ENCODE measurements around the gene ITPR2. TPM values are rescaled to one million over a fixed set of nuclear protein-coding genes. Genes with fewer than 3 reads are reported as not detected.

ITPR2 gene
- total and polyA plus RNA-seq, 2 of the 8 experiments (the other 6 are each of a cell fraction or from before 2014, with no cell fraction given): 4.1 to 48.3 TPM

DNA sequence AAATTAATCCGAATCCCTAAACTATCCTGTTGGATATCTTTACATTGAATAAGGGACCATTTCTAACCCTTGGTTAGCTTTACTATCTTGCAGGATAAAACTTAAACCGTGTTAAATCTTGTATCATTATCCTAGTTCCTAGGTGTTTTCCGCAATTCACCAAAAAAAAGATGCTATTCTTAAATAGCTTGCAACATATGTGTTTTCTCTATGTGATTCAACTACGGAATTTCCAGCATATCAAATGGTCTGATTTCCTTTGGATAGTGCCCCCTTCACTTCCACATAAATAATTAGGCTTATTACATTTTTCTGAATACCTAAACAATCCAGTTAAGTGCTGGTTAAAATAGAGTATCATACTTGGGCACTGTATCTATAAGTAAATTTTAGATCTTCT lies 130.3 kb downstream of the ITPR2 start (continued):
- TF ChIP-seq, protein P1, sequence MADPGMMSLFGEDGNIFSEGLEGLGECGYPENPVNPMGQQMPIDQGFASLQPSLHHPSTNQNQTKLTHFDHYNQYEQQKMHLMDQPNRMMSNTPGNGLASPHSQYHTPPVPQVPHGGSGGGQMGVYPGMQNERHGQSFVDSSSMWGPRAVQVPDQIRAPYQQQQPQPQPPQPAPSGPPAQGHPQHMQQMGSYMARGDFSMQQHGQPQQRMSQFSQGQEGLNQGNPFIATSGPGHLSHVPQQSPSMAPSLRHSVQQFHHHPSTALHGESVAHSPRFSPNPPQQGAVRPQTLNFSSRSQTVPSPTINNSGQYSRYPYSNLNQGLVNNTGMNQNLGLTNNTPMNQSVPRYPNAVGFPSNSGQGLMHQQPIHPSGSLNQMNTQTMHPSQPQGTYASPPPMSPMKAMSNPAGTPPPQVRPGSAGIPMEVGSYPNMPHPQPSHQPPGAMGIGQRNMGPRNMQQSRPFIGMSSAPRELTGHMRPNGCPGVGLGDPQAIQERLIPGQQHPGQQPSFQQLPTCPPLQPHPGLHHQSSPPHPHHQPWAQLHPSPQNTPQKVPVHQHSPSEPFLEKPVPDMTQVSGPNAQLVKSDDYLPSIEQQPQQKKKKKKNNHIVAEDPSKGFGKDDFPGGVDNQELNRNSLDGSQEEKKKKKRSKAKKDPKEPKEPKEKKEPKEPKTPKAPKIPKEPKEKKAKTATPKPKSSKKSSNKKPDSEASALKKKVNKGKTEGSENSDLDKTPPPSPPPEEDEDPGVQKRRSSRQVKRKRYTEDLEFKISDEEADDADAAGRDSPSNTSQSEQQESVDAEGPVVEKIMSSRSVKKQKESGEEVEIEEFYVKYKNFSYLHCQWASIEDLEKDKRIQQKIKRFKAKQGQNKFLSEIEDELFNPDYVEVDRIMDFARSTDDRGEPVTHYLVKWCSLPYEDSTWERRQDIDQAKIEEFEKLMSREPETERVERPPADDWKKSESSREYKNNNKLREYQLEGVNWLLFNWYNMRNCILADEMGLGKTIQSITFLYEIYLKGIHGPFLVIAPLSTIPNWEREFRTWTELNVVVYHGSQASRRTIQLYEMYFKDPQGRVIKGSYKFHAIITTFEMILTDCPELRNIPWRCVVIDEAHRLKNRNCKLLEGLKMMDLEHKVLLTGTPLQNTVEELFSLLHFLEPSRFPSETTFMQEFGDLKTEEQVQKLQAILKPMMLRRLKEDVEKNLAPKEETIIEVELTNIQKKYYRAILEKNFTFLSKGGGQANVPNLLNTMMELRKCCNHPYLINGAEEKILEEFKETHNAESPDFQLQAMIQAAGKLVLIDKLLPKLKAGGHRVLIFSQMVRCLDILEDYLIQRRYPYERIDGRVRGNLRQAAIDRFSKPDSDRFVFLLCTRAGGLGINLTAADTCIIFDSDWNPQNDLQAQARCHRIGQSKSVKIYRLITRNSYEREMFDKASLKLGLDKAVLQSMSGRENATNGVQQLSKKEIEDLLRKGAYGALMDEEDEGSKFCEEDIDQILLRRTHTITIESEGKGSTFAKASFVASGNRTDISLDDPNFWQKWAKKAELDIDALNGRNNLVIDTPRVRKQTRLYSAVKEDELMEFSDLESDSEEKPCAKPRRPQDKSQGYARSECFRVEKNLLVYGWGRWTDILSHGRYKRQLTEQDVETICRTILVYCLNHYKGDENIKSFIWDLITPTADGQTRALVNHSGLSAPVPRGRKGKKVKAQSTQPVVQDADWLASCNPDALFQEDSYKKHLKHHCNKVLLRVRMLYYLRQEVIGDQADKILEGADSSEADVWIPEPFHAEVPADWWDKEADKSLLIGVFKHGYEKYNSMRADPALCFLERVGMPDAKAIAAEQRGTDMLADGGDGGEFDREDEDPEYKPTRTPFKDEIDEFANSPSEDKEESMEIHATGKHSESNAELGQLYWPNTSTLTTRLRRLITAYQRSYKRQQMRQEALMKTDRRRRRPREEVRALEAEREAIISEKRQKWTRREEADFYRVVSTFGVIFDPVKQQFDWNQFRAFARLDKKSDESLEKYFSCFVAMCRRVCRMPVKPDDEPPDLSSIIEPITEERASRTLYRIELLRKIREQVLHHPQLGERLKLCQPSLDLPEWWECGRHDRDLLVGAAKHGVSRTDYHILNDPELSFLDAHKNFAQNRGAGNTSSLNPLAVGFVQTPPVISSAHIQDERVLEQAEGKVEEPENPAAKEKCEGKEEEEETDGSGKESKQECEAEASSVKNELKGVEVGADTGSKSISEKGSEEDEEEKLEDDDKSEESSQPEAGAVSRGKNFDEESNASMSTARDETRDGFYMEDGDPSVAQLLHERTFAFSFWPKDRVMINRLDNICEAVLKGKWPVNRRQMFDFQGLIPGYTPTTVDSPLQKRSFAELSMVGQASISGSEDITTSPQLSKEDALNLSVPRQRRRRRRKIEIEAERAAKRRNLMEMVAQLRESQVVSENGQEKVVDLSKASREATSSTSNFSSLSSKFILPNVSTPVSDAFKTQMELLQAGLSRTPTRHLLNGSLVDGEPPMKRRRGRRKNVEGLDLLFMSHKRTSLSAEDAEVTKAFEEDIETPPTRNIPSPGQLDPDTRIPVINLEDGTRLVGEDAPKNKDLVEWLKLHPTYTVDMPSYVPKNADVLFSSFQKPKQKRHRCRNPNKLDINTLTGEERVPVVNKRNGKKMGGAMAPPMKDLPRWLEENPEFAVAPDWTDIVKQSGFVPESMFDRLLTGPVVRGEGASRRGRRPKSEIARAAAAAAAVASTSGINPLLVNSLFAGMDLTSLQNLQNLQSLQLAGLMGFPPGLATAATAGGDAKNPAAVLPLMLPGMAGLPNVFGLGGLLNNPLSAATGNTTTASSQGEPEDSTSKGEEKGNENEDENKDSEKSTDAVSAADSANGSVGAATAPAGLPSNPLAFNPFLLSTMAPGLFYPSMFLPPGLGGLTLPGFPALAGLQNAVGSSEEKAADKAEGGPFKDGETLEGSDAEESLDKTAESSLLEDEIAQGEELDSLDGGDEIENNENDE (IDR thresholded peaks at IDR 0.05; ENCODE audit: insufficient replicate concordance, low read length): no peak
- TF ChIP-seq EGR1 (IDR thresholded peaks at IDR 0.05; ENCODE audit: borderline replicate concordance, low read depth, low read length) (no peak), CHD1 (IDR thresholded peaks at IDR 0.05; ENCODE audit: low read depth, low read length) (no peak), SAP30 (IDR thresholded peaks at IDR 0.05; ENCODE audit: insufficient read depth, insufficient replicate concordance, low read length) (no peak), RFX5 (IDR thresholded peaks at IDR 0.05; ENCODE audit: borderline replicate concordance, low read depth, low read length) (no peak)
